HepG2 (cell line): ENCODE data around the gene MVB12A. TPM values are rescaled to one million over a fixed set of nuclear protein-coding genes. Genes with fewer than 3 reads are reported as not detected.
A peak's percentile ranks its signal among the peaks of the same experiment; 100 is the strongest.

Source experiments
- ATAC-seq: fragments of 200-7000 bp; cut with Tn5 transposase; 3 replicates; pipeline ENCODE4 v1.9.1; 2020; ENCODE audit warnings: mild to moderate bottlenecking, moderate library complexity
- BruUV-seq: library from RNA; stranded (reverse); fragments of 400-500 nt; replicated peaks from 2 replicates; lab custom pipeline; 2021; lab: Mats Ljungman, UMichigan
- CTCF ChIA-PET: fragments of 300-600 bp; formaldehyde crosslinking; extraction: SDS; loops from one replicate; lab custom pipeline; 2021; ENCODE audit warnings: low total read pairs, inconsistent platforms, low intra/inter-chr PET ratio; lab: Yijun Ruan, JAX
- POLR2A ChIA-PET: fragments of 350-600 bp; sonication (Branson Sonifier 250); formaldehyde crosslinking; loops from one replicate; lab custom pipeline; 2020; ENCODE audit warnings: antibody characterized with exemption, inconsistent platforms; lab: Yijun Ruan, JAX
- DNase-seq: peaks from one replicate; pipeline ENCODE4 v3.0.0-alpha.2; 2015; ENCODE audit warnings: low spot score
- FAIRE-seq: peaks from 3 replicates; lab custom pipeline; 2011; peaks lifted over from hg19 to GRCh38; lab: Jason Lieb, UNC
- H2AFZ ChIP-seq: one replicate; pipeline ENCODE4 v1.6.1; 2011; ENCODE audit warnings: low read length, inconsistent platforms
- H3K27ac ChIP-seq: fragments of 300-600 bp; 3 replicates; pipeline ENCODE4 v1.8.0; 2011; ENCODE audit warnings: mixed run types, mild to moderate bottlenecking, mixed read lengths, low read length, inconsistent platforms; ENCODE audit not compliant: insufficient read depth; ENCODE audit errors: extremely low read length
- H3K27me3 ChIP-seq, 2 experiments: fragments of 200-600 bp in 1 of 2; 2 replicates in 1 of 2; 3 replicates in 1 of 2; pipeline versions ENCODE4 v1.6.0 to v1.8.0; 2011; ENCODE audit warnings: low read length in 2 of 2, mild to moderate bottlenecking in 2 of 2, moderate library complexity in 2 of 2, inconsistent platforms in 1 of 2; ENCODE audit not compliant: insufficient read depth in 2 of 2, control insufficient read depth in 1 of 2
- H3K36me3 ChIP-seq, 2 experiments: fragments of 200-600 bp in 1 of 2; replicated peaks in 1 of 2; 2 replicates in 1 of 2; 3 replicates in 1 of 2; pipeline versions ENCODE4 v1.5.1 to v1.8.0; 2011; ENCODE audit warnings: low read length in 2 of 2, inconsistent platforms in 1 of 2; ENCODE audit not compliant: insufficient read depth in 2 of 2, control insufficient read depth in 1 of 2
- H3K4me1 ChIP-seq: 2 replicates; pipeline ENCODE4 v1.5.1; 2012; ENCODE audit warnings: low read length, inconsistent platforms; ENCODE audit not compliant: insufficient read depth
- H3K4me2 ChIP-seq: 2 replicates; pipeline ENCODE4 v1.6.0; 2011; ENCODE audit warnings: low read depth, low read length, inconsistent platforms
- H3K4me3 ChIP-seq, 3 experiments: fragments of 200-600 bp in 1 of 3; sonication (generic), shearing (Covaris generic) in 1 of 3; replicated peaks in 1 of 3; 2 replicates each; pipeline ENCODE4 v1.5.1; 2011 to 2016; ENCODE audit warnings: low read length in 3 of 3, inconsistent platforms in 2 of 3, low read depth in 2 of 3, mild to moderate bottlenecking in 2 of 3, control low read depth in 1 of 3, mixed read lengths in 1 of 3; ENCODE audit not compliant: insufficient read depth in 1 of 3
- H3K79me2 ChIP-seq: one replicate; pipeline ENCODE4 v1.6.1; 2011; ENCODE audit warnings: low read length, inconsistent platforms; ENCODE audit not compliant: insufficient read depth
- H3K9ac ChIP-seq: 2 replicates; pipeline ENCODE4 v1.6.0; 2011; ENCODE audit warnings: mild to moderate bottlenecking, low read depth, low read length, inconsistent platforms; ENCODE audit not compliant: insufficient read depth
- H3K9me3 ChIP-seq: 2 replicates; pipeline ENCODE4 v1.5.1; 2012; ENCODE audit warnings: mild to moderate bottlenecking, low read length
- H4K20me1 ChIP-seq: 2 replicates; pipeline ENCODE4 v1.6.0; 2011; ENCODE audit warnings: inconsistent platforms, mild to moderate bottlenecking, low read length, moderate library complexity; ENCODE audit not compliant: insufficient read depth
- ERF ChIP-seq: IDR thresholded peaks from 2 replicates; pipeline ENCODE4 v1.6.1; 2018; ENCODE audit warnings: missing biosample characterization, missing genetic modification reagents
- HNF4A ChIP-seq: sonication (generic); formaldehyde crosslinking; IDR thresholded peaks from 2 replicates; pipeline ENCODE4 v1.4.0; 2020; ENCODE audit warnings: missing genetic modification reagents
- HNRNPK ChIP-seq: fragments of 200-400 bp; formaldehyde crosslinking; IDR thresholded peaks from 2 replicates; pipeline ENCODE4 v1.6.1; 2018; ENCODE audit warnings: low read length, low read depth, moderate library complexity, mild to moderate bottlenecking; ENCODE audit not compliant: poor library complexity, severe bottlenecking
- ZBTB40 ChIP-seq, 2 experiments: fragments of 450-650 bp in 1 of 2; sonication (generic) in 1 of 2; formaldehyde crosslinking in 1 of 2; IDR thresholded peaks; 2 replicates each; pipeline versions ENCODE4 v1.6.1 to v1.8.0; 2016 to 2022; ENCODE audit warnings: antibody characterized with exemption in 1 of 2, mild to moderate bottlenecking in 1 of 2, missing genetic modification reagents in 1 of 2
- ZNF816 ChIP-seq: sonication (generic); formaldehyde crosslinking; IDR thresholded peaks from 2 replicates; pipeline ENCODE4 v1.8.0; 2022; ENCODE audit warnings: missing genetic modification reagents, mild to moderate bottlenecking, borderline replicate concordance
- ZSCAN12 ChIP-seq: sonication (generic); formaldehyde crosslinking; IDR thresholded peaks from 2 replicates; pipeline ENCODE4 v1.9.0; 2021; ENCODE audit warnings: mild to moderate bottlenecking, missing genetic modification reagents
- WGBS: methylation state at CpG from one replicate; pipeline ENCODE4 v1.1.6; 2017; ENCODE audit warnings: low lambda C conversion rate; 5-methylcytosine and 5-hydroxymethylcytosine counted together
- in situ Hi-C: cut with HindIII; loops from 2 replicates; pipeline ENCODE4 v1.10.0; 2017; ENCODE audit warnings: low pct_unique_long_range_greater_than_20kb; ENCODE audit not compliant: extremely low pct_ligation_motif_present
- intact Hi-C: fragments of 100-400 bp; cut with micrococcal nuclease; formaldehyde crosslinking; loops from one replicate; pipeline ENCODE4 v1.10.0; 2022; ENCODE audit not compliant: unreplicated experiment
- polyA plus RNA-seq, 8 experiments: library from polyadenylated mRNA; depleted of rRNA in 3 of 8; stranded (reverse) in 7 of 8; unstranded in 1 of 8; fragments of >200 nt; fragmentation: Illumina TruSeq in 4 of 8; extraction: Trizol in 4 of 8; gene quantifications; 2 replicates each; pipeline versions ENCODE4 v1.2.1 to v1.2.3, GENCODE V29; 2011 to 2016; ENCODE audit warnings: low read depth in 4 of 8, missing spikeins in 1 of 8, mixed read lengths in 1 of 8; ENCODE audit not compliant: insufficient read depth in 1 of 8
- total RNA-seq, 5 experiments: library from RNA; depleted of rRNA; stranded (reverse); fragments of >200 nt; fragmentation: Illumina TruSeq; extraction: Trizol; gene quantifications; 2 replicates each; pipeline ENCODE4 v1.2.3, GENCODE V29; 2016; ENCODE audit warnings: low read depth in 1 of 5

MVB12A gene
- total and polyA plus RNA-seq, 2 of the 13 experiments (the other 11 are each of a cell fraction or from before 2014, with no cell fraction given) = 35.7 to 36.1 TPM

- no TSS peak for BruUV-seq
- FAIRE-seq (no peak), ATAC-seq (no peak), DNase-seq (no peak)
- ChIA-PET CTCF (interaction anchor here (1.5 to 2.4 kb wide), 3 partner anchors 13 to 29 kb away, joined by 6 to 18 read pairs (median 8); no protein-coding TSS in a partner anchor), POLR2A (interaction anchor here (1.1 to 1.4 kb wide), 2 partner anchors 9 to 60 kb away, joined by 3 to 4 read pairs; no protein-coding TSS in a partner anchor)
- no peak overlapping the region for H3K4me3 ChIP-seq
- no peak overlapping the region for H3K4me2 ChIP-seq
- 17% methylated on average over 6 of the region's 6 CpGs for WGBS
- in situ Hi-C loops (no loop called here), intact Hi-C loops (loop anchor here (10.0 kb wide), 1 partner anchor 122 kb away; no protein-coding TSS in a partner anchor)
- no peak for TF ChIP-seq ZSCAN12
- H3K27me3 ChIP-seq = peaks cover 0 to 10% of the 10 kb centered on the region in 2 experiments; a peak in 2 of 5 replicates
- no peak overlapping the region for H3K27ac ChIP-seq
- no peak overlapping the region for H3K9ac ChIP-seq
- H3K36me3 ChIP-seq = no peaks in the 10 kb centered on the region
- H3K9me3 ChIP-seq = no peaks in the 10 kb centered on the region
- peaks cover 5% of the 10 kb centered on the region for H3K79me2 ChIP-seq
- no peaks in the 10 kb centered on the region for H4K20me1 ChIP-seq
- no peak overlapping the region for H2AFZ ChIP-seq
- peaks cover 43% of the 10 kb centered on the region for H3K4me1 ChIP-seq
Measured at GRCh38 chr19:17466487-17466850, 46.6 kb downstream of the MVB12A start.

GRCh38 chr19:17467471-17468301 lies 47.8 kb downstream of the MVB12A start:
- CTCF ChIA-PET = interaction anchor here (2.4 kb wide), 1 partner anchor 28 kb away, joined by 8 read pairs; no protein-coding TSS in a partner anchor
- H3K9ac ChIP-seq = no peak overlapping the region
- TF ChIP-seq ERF = no peak
- peak; percentile 69 for TF ChIP-seq HNRNPK
- TF ChIP-seq ZNF816 = no peak
- TF ChIP-seq ZBTB40 (IDR thresholded peaks at IDR 0.05) = peak; percentile 14; the same call in 1 of the 2 replicates
- TF ChIP-seq ZBTB40 (CRISPR knock-in tag; IDR thresholded peaks at IDR 0.05) = no peak
- no peak for TF ChIP-seq HNF4A (CRISPR knock-in tag)
- ATAC-seq (no peak), FAIRE-seq (no peak), DNase-seq (no peak)
- peaks cover 50% of the 10 kb centered on the region for H3K4me1 ChIP-seq
- H3K79me2 ChIP-seq = peaks cover 8% of the 10 kb centered on the region
- H3K9me3 ChIP-seq = no peaks in the 10 kb centered on the region
- no peaks in the 10 kb centered on the region for H4K20me1 ChIP-seq
- no TSS peak for BruUV-seq
- H3K4me3 ChIP-seq = no peak overlapping the region
- POLR2A ChIA-PET = no interaction called here
- H3K27me3 ChIP-seq = peaks cover 0 to 10% of the 10 kb centered on the region in 2 experiments; a peak in 2 of 5 replicates
- in situ Hi-C loops = no loop called here
- WGBS = 13% methylated on average over 12 of the region's 12 CpGs
- H3K27ac ChIP-seq = no peak overlapping the region
- peak overlapping the region; percentile 98; the same call in 1 of the 2 replicates for H3K4me2 ChIP-seq
- intact Hi-C loops = loop anchor here (1.0 to 10.0 kb wide), 2 partner anchors 19 to 123 kb away; partner anchors contain the start of gene TMEM221
- no peak overlapping the region for H2AFZ ChIP-seq
- H3K36me3 ChIP-seq = no peaks in the 10 kb centered on the region
